Liver (tissue), 9 donors: Measurements from ENCODE around the gene ACKR2. TPM values are rescaled to one million over a fixed set of nuclear protein-coding genes. Genes with fewer than 3 reads are reported as not detected.

ENCODE experiments used
- DNase-seq: peaks from one replicate; pipeline ENCODE4 v3.0.0-alpha.2; 2017; ENCODE audit warnings: low spot score
- H3K27ac ChIP-seq, 2 donors: one replicate each; pipeline ENCODE4 v1.7.0; 2013; ENCODE audit warnings: inconsistent platforms in 2 of 2, low read length in 2 of 2, control low read depth in 1 of 2, low read depth in 1 of 2, mild to moderate bottlenecking in 1 of 2
- H3K27me3 ChIP-seq, 4 donors: one replicate each; pipeline versions ENCODE4 v1.6.1 to v1.7.0; 2013; ENCODE audit warnings: low read length in 3 of 4, inconsistent platforms in 1 of 4, mild to moderate bottlenecking in 1 of 4, moderate library complexity in 1 of 4; ENCODE audit not compliant: control insufficient read depth in 4 of 4, insufficient read depth in 4 of 4
- H3K36me3 ChIP-seq, 4 donors: one replicate each; pipeline versions ENCODE4 v1.6.1 to v1.7.0; 2013; ENCODE audit warnings: low read length in 3 of 4, mild to moderate bottlenecking in 3 of 4, low read depth in 1 of 4, moderate library complexity in 1 of 4; ENCODE audit not compliant: control insufficient read depth in 4 of 4, insufficient read depth in 3 of 4
- H3K4me1 ChIP-seq, 4 donors: one replicate each; pipeline versions ENCODE4 v1.6.1 to v1.7.0; 2013; ENCODE audit warnings: low read length in 3 of 4, mild to moderate bottlenecking in 3 of 4, moderate library complexity in 1 of 4; ENCODE audit not compliant: control insufficient read depth in 4 of 4, insufficient read depth in 4 of 4
- H3K4me3 ChIP-seq, 3 donors: one replicate each; pipeline versions ENCODE4 v1.6.1 to v1.7.0; 2013; ENCODE audit warnings: low read length in 3 of 3, control low read depth in 1 of 3, low read depth in 1 of 3, mild to moderate bottlenecking in 1 of 3
- H3K9ac ChIP-seq, 2 donors: one replicate each; pipeline ENCODE4 v1.7.0; 2013; ENCODE audit warnings: low read length in 2 of 2, mild to moderate bottlenecking in 2 of 2, moderate library complexity in 2 of 2, control low read depth in 1 of 2, low read depth in 1 of 2
- H3K9me3 ChIP-seq, 4 donors: one replicate each; pipeline versions ENCODE4 v1.6.1 to v1.7.0; 2013; ENCODE audit warnings: low read length in 3 of 4; ENCODE audit not compliant: control insufficient read depth in 4 of 4
- EGR1 ChIP-seq, 2 donors: IDR thresholded peaks; 2 replicates each; pipeline ENCODE4 v1.6.1; 2016 to 2018; ENCODE audit warnings: antibody characterized with exemption in 2 of 2, low read depth in 2 of 2
- FOXA1 ChIP-seq: IDR thresholded peaks from 2 replicates; pipeline ENCODE4 v1.6.1; 2016; ENCODE audit warnings: antibody characterized with exemption
- FOXA2 ChIP-seq: IDR thresholded peaks from 2 replicates; pipeline ENCODE4 v1.6.1; 2016; ENCODE audit warnings: antibody characterized with exemption
- GABPA ChIP-seq, 2 donors: IDR thresholded peaks in 1 of 2; conservative IDR thresholded peaks in 1 of 2; 2 replicates each; pipeline ENCODE4 v1.6.1; 2016; ENCODE audit warnings: antibody characterized with exemption in 2 of 2, mild to moderate bottlenecking in 1 of 2, moderate library complexity in 1 of 2
- HNF4A ChIP-seq, 2 donors: conservative IDR thresholded peaks; 2 replicates each; pipeline ENCODE4 v1.6.1; 2016; ENCODE audit warnings: antibody characterized with exemption in 2 of 2, mild to moderate bottlenecking in 2 of 2
- HNF4G ChIP-seq: IDR thresholded peaks from 2 replicates; pipeline ENCODE4 v1.6.1; 2016; ENCODE audit warnings: antibody characterized with exemption
- JUND ChIP-seq, 2 donors: IDR thresholded peaks; 2 replicates each; pipeline ENCODE4 v1.6.1; 2016; ENCODE audit warnings: antibody characterized with exemption in 2 of 2
- NR2F2 ChIP-seq: IDR thresholded peaks from 2 replicates; pipeline ENCODE4 v1.6.1; 2016; ENCODE audit warnings: antibody characterized with exemption
- RAD21 ChIP-seq, 2 donors: IDR thresholded peaks; 2 replicates each; pipeline ENCODE4 v1.6.1; 2016; ENCODE audit warnings: antibody characterized with exemption in 2 of 2, mild to moderate bottlenecking in 2 of 2
- RXRA ChIP-seq, 2 donors: IDR thresholded peaks; 2 replicates each; pipeline ENCODE4 v1.6.1; 2017 to 2018; ENCODE audit warnings: antibody characterized with exemption in 2 of 2, mild to moderate bottlenecking in 1 of 2
- SP1 ChIP-seq: IDR thresholded peaks from 2 replicates; pipeline ENCODE4 v1.6.1; 2018; ENCODE audit warnings: antibody characterized with exemption, mild to moderate bottlenecking
- TAF1 ChIP-seq: conservative IDR thresholded peaks from 2 replicates; pipeline ENCODE4 v1.6.1; 2016; ENCODE audit warnings: antibody characterized with exemption, mild to moderate bottlenecking
- YY1 ChIP-seq: IDR thresholded peaks from 2 replicates; pipeline ENCODE4 v1.6.1; 2016; ENCODE audit warnings: antibody characterized with exemption, mild to moderate bottlenecking
- WGBS: extraction: QIAGEN DNeasy Blood & Tissue Kit; methylation state at CpG from one replicate; pipeline ENCODE4 v1.1.7; 2013; 5-methylcytosine and 5-hydroxymethylcytosine counted together
- polyA plus RNA-seq, 2 donors: library from polyadenylated mRNA; stranded (reverse) in 1 of 2; unstranded in 1 of 2; fragments of 200-250 nt in 1 of 2; fragments of >200 nt in 1 of 2; fragmentation: Nextera tagmentation in 1 of 2; extraction: Ambion mirVana in 1 of 2; gene quantifications; one replicate each; pipeline versions ENCODE4 v1.2.1 to v1.2.3, GENCODE V29; 2013 to 2015
- total RNA-seq, 2 donors: library from RNA; depleted of rRNA; stranded (reverse); fragments of >200 nt; gene quantifications; one replicate each; pipeline ENCODE4 v1.2.3, GENCODE V29; 2014
- TF ChIP-seq, protein P1 (sequence below): IDR thresholded peaks from 2 replicates; pipeline ENCODE4 v1.6.1; 2016; ENCODE audit warnings: antibody characterized with exemption
- TF ChIP-seq, protein P2 (sequence below): IDR thresholded peaks from 2 replicates; pipeline ENCODE4 v1.6.1; 2016; ENCODE audit warnings: antibody characterized with exemption, mild to moderate bottlenecking
- TF ChIP-seq, protein P3 (sequence below): fragments of 150-350 bp; IDR thresholded peaks from 2 replicates; pipeline ENCODE4 v1.5.1; 2017; ENCODE audit warnings: improper control_type of control experiment, low read depth, low read length; ENCODE audit not compliant: missing input control
- TF ChIP-seq, protein P4 (sequence below): IDR thresholded peaks from 2 replicates; pipeline ENCODE4 v1.6.1; 2016; ENCODE audit warnings: antibody characterized with exemption
- TF ChIP-seq, protein P5 (sequence below): IDR thresholded peaks from 2 replicates; pipeline ENCODE4 v1.6.1; 2016; ENCODE audit warnings: antibody characterized with exemption
- donor health status: healthy.
- donor health status: healthy.
- donor health status: healthy.
- donor health status: healthy.
- donor health status: healthy.

Gene ACKR2
- total and polyA plus RNA-seq, 4 donors, result 7.3 to 19.3 (median 10.8) TPM

DNA sequence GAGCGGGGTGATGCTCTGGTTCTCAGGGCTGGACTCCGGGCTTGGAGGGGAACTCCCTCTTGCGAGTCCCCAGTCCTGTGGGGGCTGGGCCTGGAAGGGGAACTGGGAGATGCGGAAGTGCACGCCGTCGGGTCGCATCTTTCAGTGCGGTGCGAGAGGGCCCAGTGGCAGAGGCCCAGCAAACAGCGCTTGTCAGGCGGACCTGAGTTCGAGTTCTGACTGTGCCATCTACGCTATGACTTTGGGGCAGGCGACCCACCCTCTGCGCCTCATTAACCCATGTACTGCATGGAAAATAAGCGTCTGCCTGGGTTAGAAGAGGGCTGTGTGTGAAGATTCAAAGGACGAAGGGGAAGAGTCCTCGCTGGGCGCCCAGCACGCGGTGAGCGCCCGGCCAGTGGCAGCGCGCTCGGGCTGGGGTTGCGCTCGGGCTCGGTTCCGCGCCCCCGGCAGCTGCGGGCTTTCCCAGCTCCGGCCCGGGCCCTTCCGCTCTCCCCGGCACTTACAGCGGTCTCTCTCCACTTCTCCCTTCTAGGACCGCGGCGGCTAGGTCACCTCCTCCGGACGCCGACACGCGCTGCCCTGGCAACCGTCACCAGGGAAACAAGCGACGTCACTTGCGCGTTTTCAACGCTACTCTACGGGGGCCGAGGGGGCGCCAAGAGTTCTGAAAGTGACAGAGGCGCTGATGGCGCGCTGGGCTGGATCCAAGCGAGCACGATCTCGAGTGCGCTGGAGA is 36.4 kb upstream of the ACKR2 start, which contains the start of gene CCDC13:
Gene CCDC13, minus strand, starts transcription at position 584 of the 739 bp plus-strand sequence. CDS start 14,908 bp downstream, outside the sequence.
- peak within 1 kb of the TSS; percentile 47 to 92 for H3K9ac ChIP-seq
- no peaks in the 10 kb centered on the region for H3K27me3 ChIP-seq
- TF ChIP-seq TAF1, result no peak
- TF ChIP-seq GABPA (IDR thresholded peaks at IDR 0.05 in 1 of 2, conservative IDR thresholded peaks at IDR 0.05 in 1 of 2), result no peak
- peak; percentile 14 to 23 for TF ChIP-seq RAD21 (IDR thresholded peaks at IDR 0.05)
- TF ChIP-seq HNF4A (conservative IDR thresholded peaks at IDR 0.05), result peak in 1 of 2 donors; percentile 12
- TF ChIP-seq HNF4G, result no peak
- TF ChIP-seq, protein P1, sequence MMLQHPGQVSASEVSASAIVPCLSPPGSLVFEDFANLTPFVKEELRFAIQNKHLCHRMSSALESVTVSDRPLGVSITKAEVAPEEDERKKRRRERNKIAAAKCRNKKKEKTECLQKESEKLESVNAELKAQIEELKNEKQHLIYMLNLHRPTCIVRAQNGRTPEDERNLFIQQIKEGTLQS, result no peak
- TF ChIP-seq, protein P2, sequence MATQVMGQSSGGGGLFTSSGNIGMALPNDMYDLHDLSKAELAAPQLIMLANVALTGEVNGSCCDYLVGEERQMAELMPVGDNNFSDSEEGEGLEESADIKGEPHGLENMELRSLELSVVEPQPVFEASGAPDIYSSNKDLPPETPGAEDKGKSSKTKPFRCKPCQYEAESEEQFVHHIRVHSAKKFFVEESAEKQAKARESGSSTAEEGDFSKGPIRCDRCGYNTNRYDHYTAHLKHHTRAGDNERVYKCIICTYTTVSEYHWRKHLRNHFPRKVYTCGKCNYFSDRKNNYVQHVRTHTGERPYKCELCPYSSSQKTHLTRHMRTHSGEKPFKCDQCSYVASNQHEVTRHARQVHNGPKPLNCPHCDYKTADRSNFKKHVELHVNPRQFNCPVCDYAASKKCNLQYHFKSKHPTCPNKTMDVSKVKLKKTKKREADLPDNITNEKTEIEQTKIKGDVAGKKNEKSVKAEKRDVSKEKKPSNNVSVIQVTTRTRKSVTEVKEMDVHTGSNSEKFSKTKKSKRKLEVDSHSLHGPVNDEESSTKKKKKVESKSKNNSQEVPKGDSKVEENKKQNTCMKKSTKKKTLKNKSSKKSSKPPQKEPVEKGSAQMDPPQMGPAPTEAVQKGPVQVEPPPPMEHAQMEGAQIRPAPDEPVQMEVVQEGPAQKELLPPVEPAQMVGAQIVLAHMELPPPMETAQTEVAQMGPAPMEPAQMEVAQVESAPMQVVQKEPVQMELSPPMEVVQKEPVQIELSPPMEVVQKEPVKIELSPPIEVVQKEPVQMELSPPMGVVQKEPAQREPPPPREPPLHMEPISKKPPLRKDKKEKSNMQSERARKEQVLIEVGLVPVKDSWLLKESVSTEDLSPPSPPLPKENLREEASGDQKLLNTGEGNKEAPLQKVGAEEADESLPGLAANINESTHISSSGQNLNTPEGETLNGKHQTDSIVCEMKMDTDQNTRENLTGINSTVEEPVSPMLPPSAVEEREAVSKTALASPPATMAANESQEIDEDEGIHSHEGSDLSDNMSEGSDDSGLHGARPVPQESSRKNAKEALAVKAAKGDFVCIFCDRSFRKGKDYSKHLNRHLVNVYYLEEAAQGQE, result peak; percentile 79
- TF ChIP-seq JUND (IDR thresholded peaks at IDR 0.05), result no peak
- no peak for TF ChIP-seq FOXA1
- TF ChIP-seq, protein P3, sequence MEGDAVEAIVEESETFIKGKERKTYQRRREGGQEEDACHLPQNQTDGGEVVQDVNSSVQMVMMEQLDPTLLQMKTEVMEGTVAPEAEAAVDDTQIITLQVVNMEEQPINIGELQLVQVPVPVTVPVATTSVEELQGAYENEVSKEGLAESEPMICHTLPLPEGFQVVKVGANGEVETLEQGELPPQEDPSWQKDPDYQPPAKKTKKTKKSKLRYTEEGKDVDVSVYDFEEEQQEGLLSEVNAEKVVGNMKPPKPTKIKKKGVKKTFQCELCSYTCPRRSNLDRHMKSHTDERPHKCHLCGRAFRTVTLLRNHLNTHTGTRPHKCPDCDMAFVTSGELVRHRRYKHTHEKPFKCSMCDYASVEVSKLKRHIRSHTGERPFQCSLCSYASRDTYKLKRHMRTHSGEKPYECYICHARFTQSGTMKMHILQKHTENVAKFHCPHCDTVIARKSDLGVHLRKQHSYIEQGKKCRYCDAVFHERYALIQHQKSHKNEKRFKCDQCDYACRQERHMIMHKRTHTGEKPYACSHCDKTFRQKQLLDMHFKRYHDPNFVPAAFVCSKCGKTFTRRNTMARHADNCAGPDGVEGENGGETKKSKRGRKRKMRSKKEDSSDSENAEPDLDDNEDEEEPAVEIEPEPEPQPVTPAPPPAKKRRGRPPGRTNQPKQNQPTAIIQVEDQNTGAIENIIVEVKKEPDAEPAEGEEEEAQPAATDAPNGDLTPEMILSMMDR, result no peak
- TF ChIP-seq SP1, result peak; percentile 36
- TF ChIP-seq, protein P4, sequence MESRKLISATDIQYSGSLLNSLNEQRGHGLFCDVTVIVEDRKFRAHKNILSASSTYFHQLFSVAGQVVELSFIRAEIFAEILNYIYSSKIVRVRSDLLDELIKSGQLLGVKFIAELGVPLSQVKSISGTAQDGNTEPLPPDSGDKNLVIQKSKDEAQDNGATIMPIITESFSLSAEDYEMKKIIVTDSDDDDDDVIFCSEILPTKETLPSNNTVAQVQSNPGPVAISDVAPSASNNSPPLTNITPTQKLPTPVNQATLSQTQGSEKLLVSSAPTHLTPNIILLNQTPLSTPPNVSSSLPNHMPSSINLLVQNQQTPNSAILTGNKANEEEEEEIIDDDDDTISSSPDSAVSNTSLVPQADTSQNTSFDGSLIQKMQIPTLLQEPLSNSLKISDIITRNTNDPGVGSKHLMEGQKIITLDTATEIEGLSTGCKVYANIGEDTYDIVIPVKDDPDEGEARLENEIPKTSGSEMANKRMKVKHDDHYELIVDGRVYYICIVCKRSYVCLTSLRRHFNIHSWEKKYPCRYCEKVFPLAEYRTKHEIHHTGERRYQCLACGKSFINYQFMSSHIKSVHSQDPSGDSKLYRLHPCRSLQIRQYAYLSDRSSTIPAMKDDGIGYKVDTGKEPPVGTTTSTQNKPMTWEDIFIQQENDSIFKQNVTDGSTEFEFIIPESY, result peak; percentile 73
- no peak for TF ChIP-seq EGR1 (IDR thresholded peaks at IDR 0.05; ENCODE audit: low read depth in 2 of 2)
- peak in 1 of 2 donors; percentile 30 for TF ChIP-seq RXRA (IDR thresholded peaks at IDR 0.05)
- TF ChIP-seq, protein P5, sequence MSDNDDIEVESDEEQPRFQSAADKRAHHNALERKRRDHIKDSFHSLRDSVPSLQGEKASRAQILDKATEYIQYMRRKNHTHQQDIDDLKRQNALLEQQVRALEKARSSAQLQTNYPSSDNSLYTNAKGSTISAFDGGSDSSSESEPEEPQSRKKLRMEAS, result peak; percentile 82
- TF ChIP-seq NR2F2, result no peak
- TF ChIP-seq FOXA2, result no peak
- peak; percentile 92 for TF ChIP-seq YY1
- H3K27ac ChIP-seq, result peak within 1 kb of the TSS; percentile 74 to 87
- DNase-seq, result peak; percentile 90
- 8% methylated on average over 63 of the region's 63 CpGs for WGBS
- H3K36me3 ChIP-seq, result no peaks in the 10 kb centered on the region
- peaks cover 0 to 8% (median 5%) of the 10 kb centered on the region in 4 donors for H3K4me1 ChIP-seq
- no peaks in the 10 kb centered on the region for H3K9me3 ChIP-seq
- peak within 1 kb of the TSS; percentile 50 to 67 (median 54) for H3K4me3 ChIP-seq
